Activated CD4-positive, alpha-beta memory T cell treated with anti-CD3 and anti-CD28 coated beads for 36 hours (primary cell): ENCODE data around the gene KCTD15. TPM values are rescaled to one million over a fixed set of nuclear protein-coding genes. Genes with fewer than 3 reads are reported as not detected.

Experiments used
- CTCF ChIA-PET: fragments of 350-600 bp; sonication (Branson Sonifier 250); formaldehyde crosslinking; loops from one replicate; lab custom pipeline; 2021; ENCODE audit warnings: antibody characterized with exemption, inconsistent platforms; lab: Charles Lee
- POLR2A ChIA-PET: fragments of 350-600 bp; sonication (Branson Sonifier 250); formaldehyde crosslinking; loops from one replicate; lab custom pipeline; 2021; ENCODE audit warnings: antibody characterized with exemption; lab: Charles Lee
- DNase-seq: peaks from one replicate; pipeline ENCODE4 v3.0.0-alpha.2; 2020
- H3K27ac Mint-ChIP-seq: one replicate; pipeline ENCODE4 v1.8.0; 2021; ENCODE audit warnings: mixed read lengths
- H3K27me3 Mint-ChIP-seq: one replicate; pipeline ENCODE4 v1.8.0; 2021; ENCODE audit warnings: mixed read lengths
- H3K36me3 Mint-ChIP-seq: one replicate; pipeline ENCODE4 v1.8.0; 2021; ENCODE audit warnings: mixed read lengths
- H3K4me1 Mint-ChIP-seq: one replicate; pipeline ENCODE4 v1.8.0; 2021; ENCODE audit warnings: low read depth, mixed read lengths
- H3K4me3 Mint-ChIP-seq: one replicate; pipeline ENCODE4 v1.8.0; 2021; ENCODE audit warnings: mild to moderate bottlenecking, mixed read lengths
- H3K9me3 Mint-ChIP-seq: one replicate; pipeline ENCODE4 v1.8.0; 2021; ENCODE audit warnings: mixed read lengths
- intact Hi-C: fragments of 100-400 bp; cut with micrococcal nuclease; formaldehyde crosslinking; loops from one replicate; pipeline ENCODE4 v1.15.1; 2023
- total RNA-seq, 2 experiments: library from RNA; stranded (reverse); gene quantifications; one replicate each; pipeline ENCODE4 v1.2.3, GENCODE V29; 2021

KCTD15 gene
- total RNA-seq, 2 experiments from 2014 or later: 10.2 to 11.8 TPM

DNA sequence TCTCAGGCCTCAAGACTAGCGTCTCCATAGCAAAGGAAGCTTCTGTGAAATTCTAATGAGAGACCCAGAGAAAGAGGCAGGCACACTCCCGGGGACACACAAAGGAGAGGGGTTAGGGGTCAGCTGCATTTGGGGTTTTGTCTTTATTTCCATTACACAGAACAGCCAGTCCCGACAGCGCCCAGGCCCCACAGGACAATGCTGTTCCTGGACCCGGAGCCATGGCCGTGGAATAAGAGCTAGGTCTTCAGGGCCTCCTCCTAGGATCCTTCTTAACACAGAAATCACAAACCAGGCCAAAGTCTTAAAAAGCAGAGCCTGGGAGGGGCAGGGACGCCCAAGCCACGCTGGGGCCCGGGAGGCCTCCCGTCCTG, 22.8 kb downstream of the KCTD15 start:
- peaks cover 19% of the 10 kb centered on the region for H3K4me1 Mint-ChIP-seq
- DNase-seq: no peak
- POLR2A ChIA-PET: interaction anchor here (0.6 to 1.6 kb wide), 4 partner anchors 16 to 445 kb away, joined by 3 to 8 read pairs (median 4); partner anchors contain the start of gene KCTD15
- no peaks in the 10 kb centered on the region for H3K36me3 Mint-ChIP-seq
- intact Hi-C loops: no loop called here
- no peaks in the 10 kb centered on the region for H3K9me3 Mint-ChIP-seq
- no peaks in the 10 kb centered on the region for H3K27me3 Mint-ChIP-seq
- H3K4me3 Mint-ChIP-seq: peak overlapping the region; percentile 49
- H3K27ac Mint-ChIP-seq: peak overlapping the region; percentile 60
- CTCF ChIA-PET: interaction anchor here (1.0 to 3.4 kb wide), 4 partner anchors 13 to 42 kb away, joined by 6 to 22 read pairs (median 10); partner anchors contain the start of gene KCTD15

GRCh38 chr19:33819880-33820781, 23.5 kb downstream of the KCTD15 start:
- CTCF ChIA-PET: interaction anchor here (1.8 to 3.4 kb wide), 3 partner anchors 23 to 42 kb away, joined by 9 to 22 read pairs (median 11); partner anchors contain the start of gene KCTD15
- POLR2A ChIA-PET: interaction anchor here (0.6 to 1.6 kb wide), 5 partner anchors 16 to 445 kb away, joined by 3 to 8 read pairs (median 3); partner anchors contain the start of gene KCTD15
- no peaks in the 10 kb centered on the region for H3K27me3 Mint-ChIP-seq

GRCh38 chr19:33821871-33822270, 25.2 kb downstream of the KCTD15 start:
- intact Hi-C loops: no loop called here
- Mint-ChIP-seq H3K4me3 (no peak overlapping the region), H3K4me1 (peaks cover 19% of the 10 kb centered on the region), H3K36me3 (no peaks in the 10 kb centered on the region), H3K27me3 (no peaks in the 10 kb centered on the region), H3K9me3 (no peaks in the 10 kb centered on the region), H3K27ac (no peak overlapping the region)
- ChIA-PET CTCF (interaction anchor here (1.8 kb wide), 1 partner anchor 44 kb away, joined by 9 read pairs; no protein-coding TSS in a partner anchor), POLR2A (no interaction called here)
- DNase-seq: no peak

More at GRCh38 chr19:33819880-33820781, 23.5 kb downstream of the KCTD15 start:
- Mint-ChIP-seq H3K36me3 (no peaks in the 10 kb centered on the region), H3K27ac (peak overlapping the region; percentile 59), H3K4me3 (peak overlapping the region; percentile 76), H3K4me1 (peaks cover 19% of the 10 kb centered on the region), H3K9me3 (no peaks in the 10 kb centered on the region)
- peak; percentile 85 for DNase-seq
- intact Hi-C loops: loop anchor here (1.0 kb wide), 1 partner anchor 24 kb away; the partner anchor contains the start of gene KCTD15

DNA sequence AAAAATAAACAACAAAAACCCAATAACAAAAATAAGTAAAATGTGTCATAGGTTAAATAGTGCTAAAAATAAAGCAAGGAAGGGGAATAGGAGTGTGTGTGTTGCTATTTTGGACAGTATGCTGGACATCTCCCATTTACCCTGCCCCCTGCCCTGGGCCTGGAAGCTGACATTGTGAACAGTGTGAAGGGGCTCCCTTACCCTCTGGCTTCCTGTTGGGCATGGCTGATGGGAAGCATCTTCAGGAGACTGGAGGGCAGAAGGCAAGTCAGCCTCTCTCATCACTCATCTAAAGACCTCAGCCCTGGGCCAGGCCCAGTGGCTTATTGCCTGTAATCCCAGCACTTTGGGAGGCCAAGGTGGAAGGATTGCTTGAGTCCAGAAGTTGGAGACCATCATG, 26.7 kb downstream of the KCTD15 start:
- intact Hi-C loops: no loop called here
- DNase-seq: no peak
- H3K27me3 Mint-ChIP-seq: peaks cover 2% of the 10 kb centered on the region
- ChIA-PET POLR2A (no interaction called here), CTCF (interaction anchor here (1.8 kb wide), 1 partner anchor 45 kb away, joined by 9 read pairs; no protein-coding TSS in a partner anchor)
- peaks cover 19% of the 10 kb centered on the region for H3K4me1 Mint-ChIP-seq
- no peaks in the 10 kb centered on the region for H3K9me3 Mint-ChIP-seq
- H3K4me3 Mint-ChIP-seq: no peak overlapping the region
- H3K27ac Mint-ChIP-seq: no peak overlapping the region
- H3K36me3 Mint-ChIP-seq: no peaks in the 10 kb centered on the region

GRCh38 chr19:33825556-33825955, 28.9 kb downstream of the KCTD15 start:
- intact Hi-C loops: no loop called here
- no peak for DNase-seq
- ChIA-PET POLR2A (no interaction called here), CTCF (no interaction called here)
- H3K27ac Mint-ChIP-seq: no peak overlapping the region
- H3K9me3 Mint-ChIP-seq: no peaks in the 10 kb centered on the region
- H3K4me3 Mint-ChIP-seq: no peak overlapping the region
- peaks cover 11% of the 10 kb centered on the region for H3K4me1 Mint-ChIP-seq
- peaks cover 5% of the 10 kb centered on the region for H3K27me3 Mint-ChIP-seq
- no peaks in the 10 kb centered on the region for H3K36me3 Mint-ChIP-seq

GRCh38 chr19:33826521-33826920, 29.9 kb downstream of the KCTD15 start:
- ChIA-PET CTCF (no interaction called here), POLR2A (no interaction called here)
- intact Hi-C loops: no loop called here
- Mint-ChIP-seq H3K27me3 (peaks cover 5% of the 10 kb centered on the region), H3K4me1 (peaks cover 4% of the 10 kb centered on the region), H3K27ac (no peak overlapping the region), H3K9me3 (no peaks in the 10 kb centered on the region), H3K4me3 (no peak overlapping the region), H3K36me3 (no peaks in the 10 kb centered on the region)
- DNase-seq: no peak

DNA sequence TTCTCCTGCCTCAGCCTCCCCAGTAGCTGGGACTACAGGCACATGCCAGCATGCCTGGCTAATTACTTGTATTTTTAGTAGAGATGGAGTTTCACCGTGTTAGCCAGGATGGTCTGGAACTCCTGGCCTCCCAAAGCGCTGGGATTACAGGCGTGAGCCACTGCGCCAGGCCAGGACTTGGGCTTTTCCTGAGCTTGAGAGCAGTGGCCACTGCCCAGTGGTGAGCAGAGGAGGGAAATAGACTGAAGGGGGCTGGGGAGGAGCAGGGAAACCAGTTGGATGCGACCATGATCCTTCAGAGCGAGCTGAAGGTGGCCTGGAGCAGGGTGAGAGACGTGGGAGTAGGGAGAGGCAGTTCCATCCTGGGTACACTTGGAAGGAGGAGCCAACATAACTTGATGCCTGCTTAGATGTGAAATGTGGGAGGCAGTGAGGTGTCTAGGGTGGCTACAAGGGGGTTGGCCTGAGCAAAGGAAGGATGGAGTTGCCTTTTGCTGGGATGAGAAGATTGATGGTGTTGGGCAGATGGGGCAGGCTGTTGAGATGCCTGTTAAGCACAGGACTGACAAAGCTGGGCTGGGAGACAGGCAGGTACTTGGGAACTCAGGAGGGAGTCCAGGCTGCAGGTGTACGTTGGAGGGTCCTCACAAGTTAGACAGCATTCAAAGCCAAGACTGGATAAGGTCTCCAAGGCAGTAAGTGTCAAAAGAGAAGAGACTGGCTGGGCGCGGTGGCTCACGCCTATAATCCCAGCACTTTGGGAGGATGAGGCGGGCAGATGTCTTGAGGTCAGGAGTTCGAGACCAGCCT, 31.8 kb downstream of the KCTD15 start:
- ChIA-PET CTCF (no interaction called here), POLR2A (no interaction called here)
- no peak for DNase-seq
- no peaks in the 10 kb centered on the region for H3K4me1 Mint-ChIP-seq
- H3K27ac Mint-ChIP-seq: no peak overlapping the region
- no peaks in the 10 kb centered on the region for H3K9me3 Mint-ChIP-seq
- intact Hi-C loops: no loop called here
- H3K36me3 Mint-ChIP-seq: no peaks in the 10 kb centered on the region
- peaks cover 5% of the 10 kb centered on the region for H3K27me3 Mint-ChIP-seq
- no peak overlapping the region for H3K4me3 Mint-ChIP-seq

GRCh38 chr19:33830264-33830663, 33.6 kb downstream of the KCTD15 start:
- no peak for DNase-seq
- ChIA-PET CTCF (interaction anchor here (1.1 kb wide), 1 partner anchor 52 kb away, joined by 3 read pairs; no protein-coding TSS in a partner anchor), POLR2A (no interaction called here)

GRCh38 chr19:33831825-33832224, 35.2 kb downstream of the KCTD15 start:
- DNase-seq: no peak
- intact Hi-C loops: no loop called here
- H3K9me3 Mint-ChIP-seq: no peaks in the 10 kb centered on the region
- no peak overlapping the region for H3K27ac Mint-ChIP-seq
- no peaks in the 10 kb centered on the region for H3K4me1 Mint-ChIP-seq
- POLR2A ChIA-PET: no interaction called here
- H3K27me3 Mint-ChIP-seq: peaks cover 5% of the 10 kb centered on the region
- H3K36me3 Mint-ChIP-seq: no peaks in the 10 kb centered on the region
- no peak overlapping the region for H3K4me3 Mint-ChIP-seq
- CTCF ChIA-PET: interaction anchor here (0.9 kb wide), 1 partner anchor 37 kb away, joined by 3 read pairs; no protein-coding TSS in a partner anchor

More at GRCh38 chr19:33830264-33830663, 33.6 kb downstream of the KCTD15 start:
- no peak overlapping the region for H3K27ac Mint-ChIP-seq
- no peaks in the 10 kb centered on the region for H3K4me1 Mint-ChIP-seq
- intact Hi-C loops: no loop called here
- no peak overlapping the region for H3K4me3 Mint-ChIP-seq
- H3K9me3 Mint-ChIP-seq: no peaks in the 10 kb centered on the region
- H3K27me3 Mint-ChIP-seq: peaks cover 5% of the 10 kb centered on the region
- no peaks in the 10 kb centered on the region for H3K36me3 Mint-ChIP-seq

DNA sequence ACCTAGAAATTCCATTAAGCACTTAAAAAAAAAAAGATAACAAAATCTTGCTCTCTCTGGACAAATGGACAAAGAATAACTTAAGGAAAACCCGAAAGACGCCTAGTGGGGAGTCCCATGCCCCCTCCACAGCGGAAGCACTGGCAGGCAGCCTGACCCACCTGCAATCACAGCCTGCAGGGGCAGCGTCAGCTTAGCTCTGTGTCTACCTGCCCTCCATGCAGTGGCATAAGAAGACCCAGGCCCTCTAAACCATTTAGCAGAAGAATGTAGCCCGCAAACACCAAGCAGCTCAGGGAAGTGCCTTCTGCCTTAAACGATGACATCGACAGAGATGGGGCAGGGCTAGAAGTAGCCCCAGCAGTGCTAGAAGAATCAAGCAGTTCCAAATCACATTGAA, 36.0 kb downstream of the KCTD15 start:
- no peaks in the 10 kb centered on the region for H3K9me3 Mint-ChIP-seq
- intact Hi-C loops: no loop called here
- POLR2A ChIA-PET: no interaction called here
- H3K36me3 Mint-ChIP-seq: no peaks in the 10 kb centered on the region
- H3K4me1 Mint-ChIP-seq: no peaks in the 10 kb centered on the region
- H3K27me3 Mint-ChIP-seq: peaks cover 5% of the 10 kb centered on the region
- H3K4me3 Mint-ChIP-seq: no peak overlapping the region
- CTCF ChIA-PET: interaction anchor here (0.9 kb wide), 1 partner anchor 38 kb away, joined by 3 read pairs; no protein-coding TSS in a partner anchor
- H3K27ac Mint-ChIP-seq: no peak overlapping the region
- no peak for DNase-seq

- intact Hi-C loops: no loop called here
- peaks cover 20% of the 10 kb centered on the region for H3K27me3 Mint-ChIP-seq
- H3K4me3 Mint-ChIP-seq: no peak overlapping the region
- no peaks in the 10 kb centered on the region for H3K4me1 Mint-ChIP-seq
- H3K27ac Mint-ChIP-seq: no peak overlapping the region
- H3K36me3 Mint-ChIP-seq: no peaks in the 10 kb centered on the region
- POLR2A ChIA-PET: no interaction called here
- CTCF ChIA-PET: interaction anchor here (2.6 kb wide), 1 partner anchor 62 kb away, joined by 7 read pairs; no protein-coding TSS in a partner anchor
- peaks cover 4% of the 10 kb centered on the region for H3K9me3 Mint-ChIP-seq
- no peak for DNase-seq
Measured at GRCh38 chr19:33840382-33840781, 43.7 kb downstream of the KCTD15 start.
